Fibroblast of lung (primary cell): ENCODE results near the gene MAP4K4. TPM values are rescaled to one million over a fixed set of nuclear protein-coding genes. Genes with fewer than 3 reads are reported as not detected.

Source experiments
- DNase-seq, 2 donors: peaks; one replicate each; pipeline versions ENCODE4 v3.0.0 to v3.0.0-alpha.2; 2010; ENCODE audit warnings: low read depth in 2 of 2
- H2AFZ ChIP-seq: 2 replicates; pipeline ENCODE4 v1.5.1; 2012; ENCODE audit warnings: low read length, control low read depth, inconsistent platforms
- H3K27ac ChIP-seq: 2 replicates; pipeline ENCODE4 v1.5.1; 2011; ENCODE audit warnings: low read length, control low read depth; ENCODE audit not compliant: insufficient read depth
- H3K27me3 ChIP-seq: 2 replicates; pipeline ENCODE4 v1.5.1; 2011; ENCODE audit warnings: mild to moderate bottlenecking, low read length; ENCODE audit not compliant: control insufficient read depth, insufficient read depth
- H3K36me3 ChIP-seq: 2 replicates; pipeline ENCODE4 v1.5.1; 2011; ENCODE audit warnings: low read length; ENCODE audit not compliant: control insufficient read depth, insufficient read depth
- H3K4me1 ChIP-seq: 2 replicates; pipeline ENCODE4 v1.5.1; 2011; ENCODE audit warnings: low read length; ENCODE audit not compliant: control insufficient read depth, insufficient read depth; ENCODE audit errors: extremely low read depth
- H3K4me2 ChIP-seq: 2 replicates; pipeline ENCODE4 v1.5.1; 2011; ENCODE audit warnings: low read length, control low read depth; ENCODE audit not compliant: insufficient read depth; ENCODE audit errors: extremely low read depth
- H3K4me3 ChIP-seq, 4 experiments: fragments of 200-600 bp in 1 of 4; sonication (generic) in 1 of 4; replicated peaks in 1 of 4; 2 replicates each; pipeline ENCODE4 v1.5.1; 2011 to 2016; ENCODE audit warnings: low read length in 4 of 4, low read depth in 3 of 4, mild to moderate bottlenecking in 3 of 4, control low read depth in 2 of 4, inconsistent platforms in 1 of 4, mixed read lengths in 1 of 4; ENCODE audit not compliant: insufficient read depth in 1 of 4; ENCODE audit errors: control extremely low read depth in 1 of 4
- H3K79me2 ChIP-seq: 2 replicates; pipeline ENCODE4 v1.5.1; 2012; ENCODE audit warnings: mild to moderate bottlenecking, low read length, inconsistent platforms; ENCODE audit not compliant: control insufficient read depth, insufficient read depth
- H3K9ac ChIP-seq: 2 replicates; pipeline ENCODE4 v1.5.1; 2011; ENCODE audit warnings: mild to moderate bottlenecking, low read length, control low read depth; ENCODE audit not compliant: insufficient read depth
- H3K9me3 ChIP-seq: 2 replicates; pipeline ENCODE4 v1.5.1; 2012; ENCODE audit warnings: low read depth, low read length; ENCODE audit not compliant: control insufficient read depth, insufficient read depth
- H4K20me1 ChIP-seq: 2 replicates; pipeline ENCODE4 v1.5.1; 2011; ENCODE audit warnings: low read length; ENCODE audit not compliant: control insufficient read depth, insufficient read depth; ENCODE audit errors: extremely low read depth
- CTCF ChIP-seq, 2 donors: IDR thresholded peaks in 1 of 2; conservative IDR thresholded peaks in 1 of 2; 1 replicate in 1 of 2; 2 replicates in 1 of 2; pipeline ENCODE4 v1.5.1; 2011 to 2012; ENCODE audit warnings: low read length in 2 of 2, control low read depth in 1 of 2, inconsistent platforms in 1 of 2, low read depth in 1 of 2, mild to moderate bottlenecking in 1 of 2
- EZH2 ChIP-seq: IDR thresholded peaks from 2 replicates; pipeline ENCODE4 v1.5.1; 2012; ENCODE audit warnings: low read length, control low read depth, mild to moderate bottlenecking; ENCODE audit errors: missing control alignments
- polyA plus RNA-seq, 2 donors: library from polyadenylated mRNA; depleted of rRNA in 1 of 2; stranded (reverse) in 1 of 2; unstranded in 1 of 2; fragments of >200 nt; gene quantifications; 2 replicates each; pipeline ENCODE4 v1.2.1, GENCODE V29; 2011 to 2012; ENCODE audit warnings: missing spikeins in 1 of 2
- total RNA-seq: library from RNA; depleted of rRNA; stranded (reverse); fragments of >200 nt; gene quantifications from 2 replicates; pipeline ENCODE4 v1.2.1, GENCODE V29; 2014

The MAP4K4 gene
- total and polyA plus RNA-seq, 2 donors (not counting 1 experiment from before 2014, with no cell fraction given), result 113 to 164 TPM

DNA sequence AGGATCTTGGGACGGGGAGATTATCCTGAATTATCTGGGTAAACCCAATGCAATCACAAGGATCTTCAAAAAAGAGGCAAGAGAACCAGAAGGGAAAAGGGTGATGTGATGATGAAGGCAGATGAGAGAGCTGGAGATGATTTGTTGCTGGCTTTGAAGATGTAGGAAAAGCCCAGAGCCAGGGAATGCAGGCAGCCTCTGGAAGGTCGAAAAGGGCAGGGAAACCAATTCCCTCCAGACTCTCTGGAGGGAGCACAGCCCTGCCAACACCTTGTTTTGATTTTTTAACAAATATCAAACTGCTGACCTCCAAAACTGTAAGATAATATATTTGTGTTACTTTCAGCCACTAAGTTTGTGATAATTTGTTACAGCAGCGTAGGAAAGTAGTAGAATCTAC lies 245.3 kb downstream of the MAP4K4 start:
- TF ChIP-seq EZH2 (no peak), CTCF (conservative IDR thresholded peaks at IDR 0.05 in 1 of 2, IDR thresholded peaks at IDR 0.05 in 1 of 2; ENCODE audit: low read depth in 1 of 2, low read length in 2 of 2) (no peak)
- no peak for DNase-seq
- H3K36me3 ChIP-seq, result no peaks in the 10 kb centered on the region

More for the DNA sequence above, 245.3 kb downstream of the MAP4K4 start:
- Histone ChIP-seq H3K9me3 (no peaks in the 10 kb centered on the region), H3K27ac (no peak overlapping the region), H3K79me2 (no peaks in the 10 kb centered on the region), H2AFZ (no peak overlapping the region), H3K27me3 (no peaks in the 10 kb centered on the region), H3K9ac (no peak overlapping the region), H3K4me2 (no peak overlapping the region), H4K20me1 (no peaks in the 10 kb centered on the region), H3K4me3 (no peak overlapping the region), H3K4me1 (no peaks in the 10 kb centered on the region)

Other genes starting within 250 kb of the MAP4K4 start
- gene RFX8, start 222.6 kb upstream of the MAP4K4 start, total RNA-seq, result 2.6 and 12.4 TPM in 2 replicates
- gene RFX8, start 222.6 kb upstream of the MAP4K4 start, polyA plus RNA-seq, result 4.3 and 10.4 TPM in 2 replicates